HEK293 (cell line): Measurements from ENCODE around the gene SLC9A2.

Experiments used
- CTCF ChIA-PET: fragments of 350-600 bp; formaldehyde crosslinking; extraction: SDS; loops from one replicate; lab custom pipeline; 2021; ENCODE audit warnings: antibody characterized with exemption; lab: Yijun Ruan, JAX
- POLR2A ChIA-PET: fragments of 300-600 bp; formaldehyde crosslinking; extraction: SDS; loops from one replicate; lab custom pipeline; 2020; ENCODE audit warnings: antibody characterized with exemption, inconsistent platforms; lab: Yijun Ruan, JAX
- H3K27ac ChIP-seq: fragments of 200-500 bp; sonication (Bioruptor generic); 2 replicates; pipeline ENCODE4 v1.5.1; 2014; ENCODE audit warnings: low read depth, low read length, control low read depth, inconsistent platforms; ENCODE audit errors: extremely low read depth
- H3K36me3 ChIP-seq, 2 experiments: fragments of 200-500 bp in 1 of 2; sonication (Bioruptor generic) in 1 of 2; 1 replicate in 1 of 2; 2 replicates in 1 of 2; pipeline ENCODE4 v1.5.1; 2014 to 2017; ENCODE audit warnings: inconsistent platforms in 2 of 2, low read length in 2 of 2; ENCODE audit not compliant: control insufficient read depth in 2 of 2, insufficient read depth in 1 of 2
- H3K4me1 ChIP-seq: fragments of 200-500 bp; sonication (Bioruptor generic); 2 replicates; pipeline ENCODE4 v1.5.1; 2014; ENCODE audit warnings: mild to moderate bottlenecking, low read length, inconsistent platforms; ENCODE audit not compliant: control insufficient read depth, insufficient read depth
- H3K4me3 ChIP-seq: 2 replicates; pipeline ENCODE4 v1.5.1; 2011; ENCODE audit warnings: low read depth, mild to moderate bottlenecking, control low read depth, low read length, moderate library complexity
- H3K9me3 ChIP-seq: fragments of 200-500 bp; sonication (Bioruptor generic); 2 replicates; pipeline ENCODE4 v1.5.1; 2014; ENCODE audit warnings: low read depth, low read length, inconsistent platforms; ENCODE audit not compliant: control insufficient read depth, insufficient read depth
- AEBP2 ChIP-seq: fragments of 450-650 bp; formaldehyde crosslinking; IDR thresholded peaks from 2 replicates; pipeline ENCODE4 v1.5.1; 2016; ENCODE audit warnings: missing biosample characterization, missing genetic modification characterization, borderline replicate concordance
- BCL11A ChIP-seq: fragments of 450-650 bp; formaldehyde crosslinking; IDR thresholded peaks from 2 replicates; pipeline ENCODE4 v1.5.1; 2016; ENCODE audit warnings: low read depth, missing biosample characterization, missing genetic modification characterization
- BCL11B ChIP-seq: fragments of 450-650 bp; formaldehyde crosslinking; IDR thresholded peaks from 2 replicates; pipeline ENCODE4 v1.5.1; 2016; ENCODE audit warnings: low read depth, missing biosample characterization, missing genetic modification characterization
- ELK4 ChIP-seq: IDR thresholded peaks from 2 replicates; pipeline ENCODE4 v1.6.1; 2011; ENCODE audit warnings: mild to moderate bottlenecking, low read depth, low read length, borderline replicate concordance
- HIC1 ChIP-seq: fragments of 450-650 bp; formaldehyde crosslinking; IDR thresholded peaks from 2 replicates; pipeline ENCODE4 v1.5.1; 2016; ENCODE audit warnings: missing biosample characterization, missing genetic modification characterization
- INSM2 ChIP-seq: fragments of 450-650 bp; formaldehyde crosslinking; IDR thresholded peaks from 2 replicates; pipeline ENCODE4 v1.5.1; 2016; ENCODE audit warnings: missing biosample characterization, missing genetic modification characterization
- OVOL3 ChIP-seq: fragments of 450-650 bp; formaldehyde crosslinking; IDR thresholded peaks from 2 replicates; pipeline ENCODE4 v1.5.1; 2016; ENCODE audit warnings: missing biosample characterization, missing genetic modification characterization
- RBAK ChIP-seq: fragments of 450-650 bp; formaldehyde crosslinking; IDR thresholded peaks from 2 replicates; pipeline ENCODE4 v1.5.1; 2016; ENCODE audit warnings: missing biosample characterization, missing genetic modification characterization
- SALL2 ChIP-seq: fragments of 450-650 bp; formaldehyde crosslinking; IDR thresholded peaks from 2 replicates; pipeline ENCODE4 v1.5.0; 2017; ENCODE audit warnings: missing biosample characterization, mild to moderate bottlenecking, missing genetic modification characterization, borderline replicate concordance
- WT1 ChIP-seq: fragments of 450-650 bp; formaldehyde crosslinking; IDR thresholded peaks from 2 replicates; pipeline ENCODE4 v1.5.1; 2016; ENCODE audit warnings: missing biosample characterization, missing genetic modification characterization
- ZBTB20 ChIP-seq: fragments of 450-650 bp; formaldehyde crosslinking; IDR thresholded peaks from 2 replicates; pipeline ENCODE4 v1.5.1; 2016; ENCODE audit warnings: missing biosample characterization, missing genetic modification characterization
- ZBTB44 ChIP-seq: fragments of 450-650 bp; IDR thresholded peaks from 2 replicates; pipeline ENCODE4 v1.5.1; 2018; ENCODE audit warnings: missing biosample characterization, mild to moderate bottlenecking, missing genetic modification characterization
- ZBTB8A ChIP-seq: fragments of 450-650 bp; formaldehyde crosslinking; IDR thresholded peaks from 2 replicates; pipeline ENCODE4 v1.5.1; 2016; ENCODE audit warnings: missing biosample characterization, missing genetic modification characterization
- ZNF155 ChIP-seq: fragments of 450-650 bp; formaldehyde crosslinking; IDR thresholded peaks from 2 replicates; pipeline ENCODE4 v1.5.1; 2016; ENCODE audit warnings: missing biosample characterization, missing genetic modification characterization
- ZNF280C ChIP-seq: fragments of 450-650 bp; formaldehyde crosslinking; IDR thresholded peaks from 2 replicates; pipeline ENCODE4 v1.5.1; 2016; ENCODE audit warnings: missing biosample characterization, missing genetic modification characterization
- ZNF600 ChIP-seq: fragments of 450-650 bp; formaldehyde crosslinking; IDR thresholded peaks from 2 replicates; pipeline ENCODE4 v1.5.1; 2016; ENCODE audit warnings: missing biosample characterization, missing genetic modification characterization
- ZNF654 ChIP-seq: fragments of 450-650 bp; formaldehyde crosslinking; IDR thresholded peaks from 2 replicates; pipeline ENCODE4 v1.5.1; 2016; ENCODE audit warnings: low read depth, missing biosample characterization, missing genetic modification characterization
- ZNF76 ChIP-seq: fragments of 450-650 bp; formaldehyde crosslinking; IDR thresholded peaks from 2 replicates; pipeline ENCODE4; 2016; ENCODE audit warnings: low read depth, missing biosample characterization, missing genetic modification characterization, borderline replicate concordance
- ZNF776 ChIP-seq: fragments of 450-650 bp; formaldehyde crosslinking; IDR thresholded peaks from 2 replicates; pipeline ENCODE4 v1.5.0; 2017; ENCODE audit warnings: missing biosample characterization, missing genetic modification characterization, borderline replicate concordance
- ZNF830 ChIP-seq: fragments of 450-650 bp; IDR thresholded peaks from 2 replicates; pipeline ENCODE4 v1.5.0; 2018; ENCODE audit warnings: missing biosample characterization, missing genetic modification characterization, low read depth, mild to moderate bottlenecking, moderate library complexity
- ZSCAN30 ChIP-seq: fragments of 450-650 bp; IDR thresholded peaks from 2 replicates; pipeline ENCODE4 v1.5.1; 2018; ENCODE audit warnings: missing biosample characterization, mild to moderate bottlenecking, missing genetic modification characterization, moderate library complexity

Gene SLC9A2

GRCh38 chr2:102661846-102662245 lies 42.5 kb downstream of the SLC9A2 start:
- Histone ChIP-seq H3K4me3 (no peak overlapping the region), H3K36me3 (no peaks in the 10 kb centered on the region), H3K9me3 (no peaks in the 10 kb centered on the region), H3K4me1 (no peaks in the 10 kb centered on the region), H3K27ac (no peak overlapping the region)
- POLR2A ChIA-PET = no interaction called here
- TF ChIP-seq ZBTB8A (tag by site-specific recombination) (no peak), ZNF76 (tag by site-specific recombination) (no peak), ZBTB20 (tag by site-specific recombination) (no peak), BCL11A (tag by site-specific recombination) (no peak), ZBTB44 (tag by site-specific recombination) (no peak), SALL2 (tag by site-specific recombination) (no peak), ZNF155 (tag by site-specific recombination) (no peak), ZNF654 (tag by site-specific recombination) (no peak), ZNF280C (tag by site-specific recombination) (no peak), HIC1 (no peak), ZNF600 (no peak), RBAK (tag by site-specific recombination) (no peak)
- CTCF ChIA-PET = interaction anchor here (0.6 to 1.0 kb wide), 2 partner anchors 145 to 178 kb away, joined by 3 read pairs; no protein-coding TSS in a partner anchor

- POLR2A ChIA-PET = no interaction called here
- no peaks in the 10 kb centered on the region for H3K4me1 ChIP-seq
Observed at GRCh38 chr2:102662833-102663232, 43.5 kb downstream of the SLC9A2 start.

More at GRCh38 chr2:102662833-102663232, 43.5 kb downstream of the SLC9A2 start:
- H3K4me3 ChIP-seq = no peak overlapping the region
- no peak overlapping the region for H3K27ac ChIP-seq
- H3K9me3 ChIP-seq = no peaks in the 10 kb centered on the region
- H3K36me3 ChIP-seq = no peaks in the 10 kb centered on the region
- CTCF ChIA-PET = no interaction called here
- TF ChIP-seq ZNF830 (tag by site-specific recombination) (no peak), ZNF776 (tag by site-specific recombination) (no peak), AEBP2 (tag by site-specific recombination) (no peak), WT1 (no peak), ZSCAN30 (tag by site-specific recombination) (no peak), BCL11B (tag by site-specific recombination) (no peak), INSM2 (tag by site-specific recombination) (no peak), ELK4 (no peak), OVOL3 (tag by site-specific recombination) (no peak)
